GM19035 (cell line): ENCODE data around the gene ABCC1.
"Not testable (repeated sequence)": the region's sequence is repeated elsewhere in the genome, so short reads cannot be mapped to it uniquely, and the experiment has no call there.

Source experiments
- ATAC-seq: cut with Tn5 transposase; IDR thresholded peaks from one replicate; pipeline ENCODE4 v1.9.1; 2021; ENCODE audit not compliant: unreplicated experiment

Gene ABCC1

GRCh38 chr16:15946257-15947044 lies 3.0 kb upstream of the ABCC1 start:
- ATAC-seq = no peak

- no peak for ATAC-seq
Measured at GRCh38 chr16:15947983-15948509, 1.4 kb upstream of the ABCC1 start.

- peak; percentile 47 for ATAC-seq
Measured at GRCh38 chr16:15948532-15949209, 745 bp upstream of the ABCC1 start.

GRCh38 chr16:15950161-15950854 lies 892 bp downstream of the ABCC1 start:
- ATAC-seq = peak; percentile 25

GRCh38 chr16:15950869-15951268 lies 1.5 kb downstream of the ABCC1 start:
- no peak for ATAC-seq

- no peak for ATAC-seq
Measured at GRCh38 chr16:15951852-15952251, 2.4 kb downstream of the ABCC1 start.

GRCh38 chr16:15952265-15952711 lies 2.9 kb downstream of the ABCC1 start:
- ATAC-seq = no peak

- ATAC-seq = no peak
Measured at GRCh38 chr16:15953477-15953876, 4.1 kb downstream of the ABCC1 start.

GRCh38 chr16:15953929-15954813 lies 4.8 kb downstream of the ABCC1 start:
- ATAC-seq = no peak

GRCh38 chr16:15954814-15955151 lies 5.4 kb downstream of the ABCC1 start:
- no peak for ATAC-seq

GRCh38 chr16:15955425-15955824 lies 6.0 kb downstream of the ABCC1 start:
- ATAC-seq = no peak

GRCh38 chr16:15956106-15956505 lies 6.7 kb downstream of the ABCC1 start:
- not testable (repeated sequence) for ATAC-seq

GRCh38 chr16:15958703-15959348 lies 9.4 kb downstream of the ABCC1 start:
- no peak for ATAC-seq

- ATAC-seq = no peak
Measured at GRCh38 chr16:15960124-15960971, 10.9 kb downstream of the ABCC1 start.

- ATAC-seq = peak; percentile 77
Measured at GRCh38 chr16:15961060-15961511, 11.7 kb downstream of the ABCC1 start.

GRCh38 chr16:15961571-15962090 lies 12.2 kb downstream of the ABCC1 start:
- ATAC-seq = peak; percentile 40

- no peak for ATAC-seq
Measured at GRCh38 chr16:15963307-15963910, 14.0 kb downstream of the ABCC1 start.

- no peak for ATAC-seq
Measured at GRCh38 chr16:15966420-15966819, 17.0 kb downstream of the ABCC1 start.
